Hepatocyte (in vitro differentiated cells): ENCODE measurements around the gene SERPINB3. TPM values are rescaled to one million over a fixed set of nuclear protein-coding genes. Genes with fewer than 3 reads are reported as not detected.

Source experiments
- DNase-seq: peaks from one replicate; pipeline ENCODE4 v3.0.0-alpha.2; 2016; ENCODE audit warnings: low spot score
- H2AFZ ChIP-seq: fragments of 200-600 bp; sonication (generic); 2 replicates; pipeline ENCODE4 v1.6.0; 2016; ENCODE audit warnings: antibody characterized with exemption, mild to moderate bottlenecking
- H3K27ac ChIP-seq: fragments of 200-600 bp; sonication (generic); 2 replicates; pipeline ENCODE4 v1.5.1; 2016; ENCODE audit warnings: mild to moderate bottlenecking
- H3K27me3 ChIP-seq: fragments of 200-600 bp; sonication (generic); 2 replicates; pipeline ENCODE4 v1.6.1; 2016
- H3K36me3 ChIP-seq: fragments of 200-600 bp; sonication (generic); replicated peaks from 2 replicates; pipeline ENCODE4 v1.5.1; 2016; ENCODE audit warnings: low read depth; ENCODE audit not compliant: insufficient read depth
- H3K4me1 ChIP-seq: fragments of 200-600 bp; sonication (generic); 2 replicates; pipeline ENCODE4 v1.5.1; 2016; ENCODE audit warnings: mild to moderate bottlenecking, moderate library complexity; ENCODE audit not compliant: insufficient read depth
- H3K4me2 ChIP-seq: fragments of 200-600 bp; sonication (generic); 2 replicates; pipeline ENCODE4 v1.6.0; 2016
- H3K4me3 ChIP-seq: fragments of 200-600 bp; sonication (generic); 2 replicates; pipeline ENCODE4 v1.5.1; 2016; ENCODE audit warnings: mild to moderate bottlenecking
- H3K79me2 ChIP-seq: fragments of 200-600 bp; sonication (generic); 2 replicates; pipeline ENCODE4 v1.6.0; 2017; ENCODE audit warnings: mild to moderate bottlenecking
- H3K9me2 ChIP-seq: fragments of 200-600 bp; sonication (generic); replicated peaks from 2 replicates; pipeline ENCODE4 v1.6.0; 2017; ENCODE audit warnings: mild to moderate bottlenecking; ENCODE audit not compliant: insufficient read depth
- H3K9me3 ChIP-seq: fragments of 200-600 bp; sonication (generic); 2 replicates; pipeline ENCODE4 v1.5.1; 2016; ENCODE audit warnings: low read depth, mild to moderate bottlenecking
- H4K20me1 ChIP-seq: fragments of 200-600 bp; sonication (generic); 2 replicates; pipeline ENCODE4 v1.6.0; 2016; ENCODE audit warnings: mild to moderate bottlenecking; ENCODE audit not compliant: insufficient read depth, poor library complexity, severe bottlenecking
- EZH2 ChIP-seq: fragments of 200-600 bp; sonication (generic); IDR thresholded peaks from 2 replicates; pipeline ENCODE4 v1.6.1; 2016; ENCODE audit warnings: antibody characterized with exemption, mild to moderate bottlenecking, borderline replicate concordance
- EZH2phosphoT487 ChIP-seq: fragments of 200-600 bp; sonication (generic); IDR thresholded peaks from one replicate; pipeline ENCODE4 v1.6.1; 2018; ENCODE audit warnings: antibody characterized with exemption, mild to moderate bottlenecking, low read depth, moderate library complexity; ENCODE audit not compliant: unreplicated experiment, severe bottlenecking
- WGBS: methylation state at CpG from one replicate; pipeline ENCODE4 v1.1.6; 2016; ENCODE audit warnings: low lambda C conversion rate; ENCODE audit errors: missing lambda C conversion rate; 5-methylcytosine and 5-hydroxymethylcytosine counted together
- polyA plus RNA-seq: library from polyadenylated mRNA; unstranded; fragments of >200 nt; fragmentation: Nextera tagmentation; extraction: Ambion mirVana; gene quantifications from 2 replicates; pipeline ENCODE4 v1.2.1, GENCODE V29; 2016
- total RNA-seq: library from RNA; depleted of rRNA; stranded (reverse); fragments of >200 nt; gene quantifications from 2 replicates; pipeline ENCODE4 v1.2.3, GENCODE V29; 2014
- TF ChIP-seq, protein P1 (sequence below): fragments of 200-600 bp; sonication (generic); IDR thresholded peaks from 2 replicates; pipeline ENCODE4 v1.5.1; 2016; ENCODE audit warnings: antibody characterized with exemption, mild to moderate bottlenecking; ENCODE audit not compliant: poor library complexity

The SERPINB3 gene
- total and polyA plus RNA-seq, 2 experiments from 2014 or later = 0.17 TPM; not detected in 1

DNA sequence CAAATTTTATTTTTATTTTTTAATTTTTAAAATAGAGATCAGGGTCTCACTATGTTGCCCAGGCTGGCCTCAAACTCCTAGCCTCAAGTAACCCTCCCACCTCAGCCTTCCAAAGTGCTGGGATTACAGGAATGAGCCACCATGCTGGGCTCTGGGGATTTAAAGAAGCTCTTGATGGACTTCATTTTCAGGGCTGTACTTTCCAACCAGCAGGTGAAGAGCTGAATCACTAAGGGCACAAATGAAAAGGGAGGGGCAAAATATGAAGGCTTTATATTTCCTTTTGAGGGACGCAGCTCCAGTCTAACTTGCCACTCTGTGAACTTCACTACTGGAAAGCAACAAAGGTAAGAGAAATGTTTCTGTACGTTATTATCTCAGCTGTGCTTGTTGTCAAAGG lies 41.0 kb upstream of the SERPINB3 start, which contains the start of gene SERPINB11:
Gene SERPINB11, plus strand, starts transcription at position 301 of the 400 bp plus-strand sequence. CDS start 7,234 bp downstream, outside the sequence.
- Histone ChIP-seq H3K9me3 (no peaks in the 10 kb centered on the region), H3K4me1 (no peaks in the 10 kb centered on the region), H2AFZ (no peak within 1 kb of the TSS), H3K79me2 (no peaks in the 10 kb centered on the region), H3K4me3 (no peak within 1 kb of the TSS), H3K4me2 (no peak within 1 kb of the TSS), H3K9me2 (no peaks in the 10 kb centered on the region), H3K36me3 (no peaks in the 10 kb centered on the region), H3K27me3 (no peaks in the 10 kb centered on the region), H3K27ac (no peak within 1 kb of the TSS), H4K20me1 (no peaks in the 10 kb centered on the region)
- DNase-seq = no peak
- 89% methylated on average over 2 of the region's 2 CpGs for WGBS
- TF ChIP-seq EZH2 (no peak), EZH2phosphoT487 (no peak)
- TF ChIP-seq, protein P1, sequence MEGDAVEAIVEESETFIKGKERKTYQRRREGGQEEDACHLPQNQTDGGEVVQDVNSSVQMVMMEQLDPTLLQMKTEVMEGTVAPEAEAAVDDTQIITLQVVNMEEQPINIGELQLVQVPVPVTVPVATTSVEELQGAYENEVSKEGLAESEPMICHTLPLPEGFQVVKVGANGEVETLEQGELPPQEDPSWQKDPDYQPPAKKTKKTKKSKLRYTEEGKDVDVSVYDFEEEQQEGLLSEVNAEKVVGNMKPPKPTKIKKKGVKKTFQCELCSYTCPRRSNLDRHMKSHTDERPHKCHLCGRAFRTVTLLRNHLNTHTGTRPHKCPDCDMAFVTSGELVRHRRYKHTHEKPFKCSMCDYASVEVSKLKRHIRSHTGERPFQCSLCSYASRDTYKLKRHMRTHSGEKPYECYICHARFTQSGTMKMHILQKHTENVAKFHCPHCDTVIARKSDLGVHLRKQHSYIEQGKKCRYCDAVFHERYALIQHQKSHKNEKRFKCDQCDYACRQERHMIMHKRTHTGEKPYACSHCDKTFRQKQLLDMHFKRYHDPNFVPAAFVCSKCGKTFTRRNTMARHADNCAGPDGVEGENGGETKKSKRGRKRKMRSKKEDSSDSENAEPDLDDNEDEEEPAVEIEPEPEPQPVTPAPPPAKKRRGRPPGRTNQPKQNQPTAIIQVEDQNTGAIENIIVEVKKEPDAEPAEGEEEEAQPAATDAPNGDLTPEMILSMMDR = no peak

DNA sequence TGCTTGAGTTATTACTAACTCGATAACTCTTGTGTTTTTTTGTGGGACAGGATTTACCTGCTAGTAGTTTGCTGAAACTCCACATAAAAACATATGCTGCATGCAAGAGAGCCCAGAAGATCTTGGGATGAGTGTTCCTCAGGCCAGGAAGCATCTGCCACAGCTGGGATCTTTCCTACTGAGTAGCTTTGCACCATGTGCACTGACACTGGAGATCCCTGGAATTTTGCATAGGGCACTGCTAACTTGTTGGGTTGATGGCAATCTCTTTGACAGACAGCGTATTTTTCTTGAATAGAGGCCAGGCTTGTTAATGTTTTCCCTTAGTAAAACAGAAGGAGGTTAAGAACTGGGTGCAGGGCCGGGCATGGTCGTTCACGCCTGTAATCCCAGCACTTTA lies 40.3 kb upstream of the SERPINB3 start:
- no peak overlapping the region for H3K4me3 ChIP-seq
- no peaks in the 10 kb centered on the region for H3K4me1 ChIP-seq
- no peak for DNase-seq
- H3K9me3 ChIP-seq = no peaks in the 10 kb centered on the region
- no peaks in the 10 kb centered on the region for H3K27me3 ChIP-seq
- no peak for TF ChIP-seq EZH2phosphoT487
- TF ChIP-seq, protein P1 = no peak
- no peak for TF ChIP-seq EZH2
- no peak overlapping the region for H2AFZ ChIP-seq
- H3K4me2 ChIP-seq = no peak overlapping the region
- no peaks in the 10 kb centered on the region for H3K36me3 ChIP-seq
- WGBS = 74% methylated on average over 5 of the region's 5 CpGs
- H4K20me1 ChIP-seq = no peaks in the 10 kb centered on the region
- no peaks in the 10 kb centered on the region for H3K79me2 ChIP-seq
- H3K27ac ChIP-seq = no peak overlapping the region
- no peaks in the 10 kb centered on the region for H3K9me2 ChIP-seq

DNA sequence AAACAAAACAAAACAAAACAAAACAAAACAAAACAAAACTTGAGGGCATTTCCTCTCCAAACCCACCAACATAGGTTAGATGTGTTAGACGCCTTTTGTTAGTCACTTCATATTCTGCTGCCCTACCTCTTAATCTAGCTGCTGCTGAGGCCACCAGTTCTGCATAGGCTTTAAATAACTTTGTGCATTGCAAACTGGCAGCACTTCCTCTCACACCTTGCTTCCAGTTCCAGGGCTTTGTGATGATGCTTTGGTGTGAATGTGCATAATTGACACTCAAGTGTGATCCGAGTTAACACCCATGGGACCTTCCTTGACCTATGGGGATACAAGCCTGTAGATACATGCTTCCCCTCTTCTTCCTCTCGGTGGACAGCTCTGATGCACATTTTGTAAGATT lies 38.8 kb upstream of the SERPINB3 start:
- TF ChIP-seq EZH2 (no peak), EZH2phosphoT487 (no peak)
- TF ChIP-seq, protein P1 = no peak
- DNase-seq = no peak
- Histone ChIP-seq H3K4me2 (no peak overlapping the region), H3K36me3 (no peaks in the 10 kb centered on the region), H4K20me1 (no peaks in the 10 kb centered on the region), H3K4me3 (no peak overlapping the region), H3K9me3 (no peaks in the 10 kb centered on the region), H3K27ac (no peak overlapping the region), H2AFZ (no peak overlapping the region), H3K9me2 (no peaks in the 10 kb centered on the region), H3K4me1 (no peaks in the 10 kb centered on the region), H3K79me2 (no peaks in the 10 kb centered on the region), H3K27me3 (no peaks in the 10 kb centered on the region)
- WGBS = 85% methylated on average over 3 of the region's 3 CpGs

DNA sequence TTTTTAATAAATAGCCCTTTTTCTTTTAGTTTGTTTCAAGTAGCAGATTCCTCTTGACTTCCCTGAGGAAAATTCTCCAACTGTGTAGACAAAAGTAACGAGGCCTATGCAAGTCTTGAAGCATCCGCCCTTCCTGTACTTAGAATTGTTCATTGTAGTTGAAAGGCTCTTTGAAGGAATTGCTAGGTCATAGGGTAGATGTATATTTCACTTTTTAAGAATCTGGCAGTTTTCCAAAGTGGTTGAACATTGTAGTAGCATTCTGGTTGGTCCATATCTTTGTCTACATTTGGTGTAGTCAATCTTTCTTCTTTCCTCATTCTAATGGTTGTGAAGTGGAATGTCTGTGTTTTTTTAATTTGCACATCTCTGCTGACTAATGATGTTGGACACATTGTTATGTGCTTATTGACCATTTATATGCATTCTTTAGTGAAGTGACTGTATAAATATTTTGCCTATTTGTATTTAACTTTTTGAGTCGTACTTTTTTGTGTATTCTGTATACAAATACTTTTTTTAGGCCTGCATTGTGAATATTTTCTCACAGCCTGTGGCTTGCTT lies 35.5 kb upstream of the SERPINB3 start:
- no peak overlapping the region for H3K27ac ChIP-seq
- H3K79me2 ChIP-seq = no peaks in the 10 kb centered on the region
- H2AFZ ChIP-seq = no peak overlapping the region
- WGBS = 82% methylated on average over 3 of the region's 3 CpGs
- H3K4me3 ChIP-seq = no peak overlapping the region
- H4K20me1 ChIP-seq = no peaks in the 10 kb centered on the region
- no peaks in the 10 kb centered on the region for H3K27me3 ChIP-seq
- TF ChIP-seq, protein P1 = no peak
- TF ChIP-seq EZH2phosphoT487 (no peak), EZH2 (no peak)
- no peaks in the 10 kb centered on the region for H3K9me2 ChIP-seq
- no peaks in the 10 kb centered on the region for H3K4me1 ChIP-seq
- no peak for DNase-seq
- H3K9me3 ChIP-seq = no peaks in the 10 kb centered on the region
- no peaks in the 10 kb centered on the region for H3K36me3 ChIP-seq
- H3K4me2 ChIP-seq = no peak overlapping the region
